GM12878 (cell line): Measurements from ENCODE around the gene SYNPR. TPM values are rescaled to one million over a fixed set of nuclear protein-coding genes. Genes with fewer than 3 reads are reported as not detected.

Experiments used
- ATAC-seq: fragments of 200-7000 bp; cut with Tn5 transposase; 3 replicates; pipeline ENCODE4 v1.9.1; 2020; ENCODE audit warnings: mild to moderate bottlenecking, moderate library complexity
- BruUV-seq: library from RNA; stranded (reverse); fragments of 400-500 nt; replicated peaks from 2 replicates; lab custom pipeline; 2021; lab: Mats Ljungman, UMichigan
- CTCF ChIA-PET: fragments of 300-600 bp; sonication (Branson Sonifier 250); formaldehyde crosslinking; extraction: SDS; loops from one replicate; lab custom pipeline; 2021; ENCODE audit warnings: inconsistent platforms; lab: Yijun Ruan, JAX
- POLR2A ChIA-PET: fragments of 350-600 bp; formaldehyde crosslinking; extraction: SDS; loops from one replicate; lab custom pipeline; 2021; ENCODE audit warnings: inconsistent platforms; lab: Charles Lee
- RAD21 ChIA-PET: fragments of 300-600 bp; sonication (Branson Sonifier 250); formaldehyde crosslinking; loops from one replicate; lab custom pipeline; 2023; ENCODE audit warnings: antibody characterized with exemption; ENCODE audit not compliant: unreplicated experiment; lab: Charles Lee
- SMC1A ChIA-PET: fragments of 300-600 bp; sonication (Branson Sonifier 250); formaldehyde crosslinking; loops from one replicate; lab custom pipeline; 2023; ENCODE audit not compliant: unreplicated experiment, uncharacterized antibody; lab: Charles Lee
- DNase-seq: peaks from one replicate; pipeline ENCODE4 v3.0.0-alpha.2; 2011; ENCODE audit warnings: low read depth, low spot score
- FAIRE-seq: peaks from 3 replicates; lab custom pipeline; 2011; peaks lifted over from hg19 to GRCh38; lab: Jason Lieb, UNC
- H2AFZ ChIP-seq: 2 replicates; pipeline ENCODE4 v1.6.0; 2011; ENCODE audit warnings: low read depth, low read length, control low read depth; ENCODE audit not compliant: control insufficient read depth
- H3K27ac ChIP-seq: 2 replicates; pipeline ENCODE4 v1.5.1; 2011; ENCODE audit warnings: control low read depth; ENCODE audit not compliant: control insufficient read depth, insufficient read depth
- H3K27me3 ChIP-seq, 2 experiments: replicated peaks in 1 of 2; 2 replicates each; pipeline versions ENCODE4 v1.6.0 to v1.6.1; 2011; ENCODE audit warnings: low read length in 1 of 2; ENCODE audit not compliant: control insufficient read depth in 2 of 2, insufficient read depth in 2 of 2
- H3K36me3 ChIP-seq, 2 experiments: 2 replicates each; pipeline ENCODE4 v1.5.1; 2011; ENCODE audit warnings: low read length in 1 of 2; ENCODE audit not compliant: control insufficient read depth in 2 of 2, insufficient read depth in 2 of 2
- H3K4me1 ChIP-seq: 2 replicates; pipeline ENCODE4 v1.6.1; 2011; ENCODE audit warnings: mild to moderate bottlenecking, low read length, moderate library complexity, mixed read lengths; ENCODE audit not compliant: control insufficient read depth, insufficient read depth
- H3K4me2 ChIP-seq: 2 replicates; pipeline ENCODE4 v1.6.0; 2011; ENCODE audit warnings: control low read depth; ENCODE audit not compliant: control insufficient read depth, insufficient read depth
- H3K4me3 ChIP-seq: fragments of 200-600 bp; sonication (generic); 2 replicates; pipeline ENCODE4 v1.5.1; 2016
- H3K79me2 ChIP-seq: 2 replicates; pipeline ENCODE4 v1.6.0; 2011; ENCODE audit warnings: low read length; ENCODE audit not compliant: control insufficient read depth, insufficient read depth
- H3K9ac ChIP-seq: 2 replicates; pipeline ENCODE4 v1.8.0; 2011; ENCODE audit warnings: low read length, control low read depth, mixed read lengths; ENCODE audit not compliant: control insufficient read depth, insufficient read depth
- H3K9me3 ChIP-seq: replicated peaks from 3 replicates; pipeline ENCODE4 v1.5.1; 2011; ENCODE audit warnings: mild to moderate bottlenecking, low read length; ENCODE audit not compliant: control insufficient read depth, insufficient read depth
- H4K20me1 ChIP-seq: 2 replicates; pipeline ENCODE4 v1.6.0; 2011; ENCODE audit not compliant: control insufficient read depth, insufficient read depth
- CTCF ChIP-seq, 3 experiments: IDR thresholded peaks in 2 of 3; conservative IDR thresholded peaks in 1 of 3; 2 replicates each; pipeline ENCODE4 v1.5.1; 2011; ENCODE audit warnings: low read depth in 3 of 3, low read length in 3 of 3, mild to moderate bottlenecking in 3 of 3, control low read depth in 2 of 3, moderate library complexity in 2 of 3, inconsistent platforms in 1 of 3, mixed read lengths in 1 of 3; ENCODE audit not compliant: control insufficient read depth in 2 of 3, insufficient read depth in 1 of 3; ENCODE audit errors: extremely low read depth in 1 of 3
- PAX5 ChIP-seq: IDR thresholded peaks from 2 replicates; pipeline ENCODE4 v1.6.1; 2011; ENCODE audit warnings: low read depth, low read length, borderline replicate concordance
- POLR2AphosphoS2 ChIP-seq: IDR thresholded peaks from 2 replicates; pipeline ENCODE4 v1.6.1; 2011; ENCODE audit warnings: low read depth, mild to moderate bottlenecking, low read length, improper control_type of control experiment, moderate library complexity
- ZNF622 ChIP-seq: fragments of 450-650 bp; IDR thresholded peaks from 2 replicates; pipeline ENCODE4 v1.6.1; 2017; ENCODE audit warnings: mild to moderate bottlenecking, inconsistent platforms
- ZNF687 ChIP-seq: fragments of 450-650 bp; IDR thresholded peaks from 2 replicates; pipeline ENCODE4 v1.6.1; 2017; ENCODE audit warnings: mild to moderate bottlenecking, moderate library complexity
- WGBS: methylation state at CpG from one replicate; pipeline ENCODE4 v1.1.6; 2016; ENCODE audit warnings: low lambda C conversion rate; ENCODE audit not compliant: insufficient replicate concordance, insufficient coverage; ENCODE audit errors: missing lambda C conversion rate; 5-methylcytosine and 5-hydroxymethylcytosine counted together
- in situ Hi-C: fragments of 300-500 bp; cut with MboI; formaldehyde crosslinking; loops from 9 replicates; pipeline ENCODE4 v1.14.3; 2018; ENCODE audit warnings: mixed read lengths
- intact Hi-C: fragments of 100-400 bp; cut with micrococcal nuclease; formaldehyde crosslinking; loops from one replicate; pipeline ENCODE4 v1.14.2; 2022; ENCODE audit not compliant: unreplicated experiment
- polyA plus RNA-seq, 11 experiments: library from polyadenylated mRNA; depleted of rRNA in 4 of 11; unstranded in 6 of 11; stranded (reverse) in 5 of 11; fragments of >200 nt; fragmentation: Nextera tagmentation in 4 of 11; fragmentation: Illumina TruSeq in 1 of 11; extraction: Ambion mirVana in 4 of 11; extraction: Trizol in 1 of 11; gene quantifications; 1 replicate in 1 of 11; 2 replicates in 10 of 11; pipeline versions ENCODE4 v1.2.1 to v1.2.3, GENCODE V29; 2011 to 2016; ENCODE audit warnings: inconsistent platforms in 2 of 11, missing spikeins in 2 of 11, low read depth in 1 of 11
- total RNA-seq, 4 experiments: library from RNA; depleted of rRNA in 3 of 4; stranded (reverse); fragments of >200 nt in 3 of 4; fragmentation: Illumina TruSeq in 1 of 4; extraction: Trizol in 1 of 4; gene quantifications; 2 replicates each; pipeline versions ENCODE4 v1.2.1 to v1.2.3, GENCODE V29; 2013 to 2021

Gene SYNPR
- total and polyA plus RNA-seq, 10 of the 15 experiments (the other 5 are each of a cell fraction or from before 2014, with no cell fraction given), result not detected

GRCh38 chr3:63508305-63508704, 230.2 kb downstream of the SYNPR start:
- H3K36me3 ChIP-seq, result no peaks in the 10 kb centered on the region
- no peak overlapping the region for H3K4me3 ChIP-seq
- ChIA-PET SMC1A (no interaction called here), CTCF (no interaction called here), POLR2A (no interaction called here), RAD21 (interaction anchor here (0.6 kb wide), 1 partner anchor 212 kb away, joined by 3 read pairs; no protein-coding TSS in a partner anchor)
- H3K79me2 ChIP-seq, result no peaks in the 10 kb centered on the region
- H3K27me3 ChIP-seq, result no peaks in the 10 kb centered on the region
- in situ Hi-C loops (no loop called here), intact Hi-C loops (no loop called here)
- H3K9ac ChIP-seq, result no peak overlapping the region
- BruUV-seq, result no TSS peak
- DNase-seq (no peak), ATAC-seq (no peak), FAIRE-seq (no peak)
- TF ChIP-seq PAX5 (no peak), POLR2AphosphoS2 (no peak), ZNF622 (no peak), ZNF687 (no peak), CTCF (IDR thresholded peaks at IDR 0.05 in 2 of 3, conservative IDR thresholded peaks at IDR 0.05 in 1 of 3; ENCODE audit: control insufficient read depth in 2 of 3, extremely low read depth in 1 of 3, insufficient read depth in 1 of 3, low read depth in 3 of 3, low read length in 3 of 3) (no peak)
- no peak overlapping the region for H3K27ac ChIP-seq
- H3K4me1 ChIP-seq, result no peaks in the 10 kb centered on the region
- H3K9me3 ChIP-seq, result no peaks in the 10 kb centered on the region
- no peaks in the 10 kb centered on the region for H4K20me1 ChIP-seq
- H2AFZ ChIP-seq, result no peak overlapping the region
- H3K4me2 ChIP-seq, result no peak overlapping the region
- WGBS, result 0% methylated on average over 1 of the region's 1 CpG
